Astrocyte (in vitro differentiated cells and primary cell): ENCODE data around the gene SH3BP4. TPM values are rescaled to one million over a fixed set of nuclear protein-coding genes. Genes with fewer than 3 reads are reported as not detected.
A peak's percentile ranks its signal among the peaks of the same experiment; 100 is the strongest.

Experiments used
- DNase-seq: peaks from one replicate; pipeline ENCODE4 v3.0.0-alpha.2; 2010; ENCODE audit warnings: low read depth
- FAIRE-seq: peaks from 2 replicates; lab custom pipeline; 2011; peaks lifted over from hg19 to GRCh38; lab: Jason Lieb, UNC
- H2AFZ ChIP-seq: 2 replicates; pipeline ENCODE4 v1.6.0; 2012; ENCODE audit warnings: low read depth, low read length, inconsistent platforms
- H3K27ac ChIP-seq: 2 replicates; pipeline ENCODE4 v1.5.1; 2011; ENCODE audit warnings: low read depth, low read length, inconsistent platforms
- H3K27me3 ChIP-seq: 2 replicates; pipeline ENCODE4 v1.6.0; 2011; ENCODE audit warnings: low read length, inconsistent platforms; ENCODE audit not compliant: insufficient read depth
- H3K36me3 ChIP-seq: 2 replicates; pipeline ENCODE4 v1.5.1; 2011; ENCODE audit warnings: low read length, inconsistent platforms; ENCODE audit not compliant: insufficient read depth
- H3K4me1 ChIP-seq: 2 replicates; pipeline ENCODE4 v1.5.1; 2011; ENCODE audit warnings: low read length, inconsistent platforms; ENCODE audit not compliant: insufficient read depth
- H3K4me2 ChIP-seq: 2 replicates; pipeline ENCODE4 v1.6.0; 2012; ENCODE audit warnings: low read length, inconsistent platforms
- H3K4me3 ChIP-seq: 2 replicates; pipeline ENCODE4 v1.5.1; 2011; ENCODE audit warnings: low read depth, mild to moderate bottlenecking, low read length, inconsistent platforms; ENCODE audit not compliant: insufficient read depth
- H3K79me2 ChIP-seq: 2 replicates; pipeline ENCODE4 v1.6.0; 2012; ENCODE audit warnings: mild to moderate bottlenecking, low read length, inconsistent platforms; ENCODE audit not compliant: insufficient read depth
- H3K9ac ChIP-seq: 2 replicates; pipeline ENCODE4 v1.6.0; 2012; ENCODE audit warnings: mild to moderate bottlenecking, low read length, inconsistent platforms
- H3K9me3 ChIP-seq: 2 replicates; pipeline ENCODE4 v1.5.1; 2012; ENCODE audit warnings: low read depth, mild to moderate bottlenecking, low read length, inconsistent platforms; ENCODE audit not compliant: insufficient read depth
- H4K20me1 ChIP-seq: 2 replicates; pipeline ENCODE4 v1.6.0; 2012; ENCODE audit warnings: low read length, inconsistent platforms; ENCODE audit not compliant: insufficient read depth
- H3K27ac Mint-ChIP-seq: one replicate; pipeline ENCODE4 v1.8.0; 2021; ENCODE audit warnings: mild to moderate bottlenecking, mixed read lengths; ENCODE audit not compliant: unreplicated experiment
- H3K27me3 Mint-ChIP-seq: one replicate; pipeline ENCODE4 v1.8.0; 2021; ENCODE audit warnings: low read depth, mixed read lengths; ENCODE audit not compliant: unreplicated experiment
- H3K36me3 Mint-ChIP-seq: one replicate; pipeline ENCODE4 v1.8.0; 2021; ENCODE audit warnings: low read depth, mixed read lengths; ENCODE audit not compliant: unreplicated experiment
- H3K4me1 Mint-ChIP-seq: one replicate; pipeline ENCODE4 v1.8.0; 2021; ENCODE audit warnings: low read depth, mixed read lengths; ENCODE audit not compliant: unreplicated experiment
- H3K4me3 Mint-ChIP-seq: one replicate; pipeline ENCODE4 v1.8.0; 2021; ENCODE audit warnings: mild to moderate bottlenecking, moderate library complexity, mixed read lengths; ENCODE audit not compliant: unreplicated experiment
- H3K9me3 Mint-ChIP-seq: one replicate; pipeline ENCODE4 v1.8.0; 2021; ENCODE audit warnings: mild to moderate bottlenecking, mixed read lengths; ENCODE audit not compliant: unreplicated experiment
- EZH2 ChIP-seq: IDR thresholded peaks from 2 replicates; pipeline ENCODE4 v1.6.1; 2012; ENCODE audit warnings: mild to moderate bottlenecking, low read length, inconsistent platforms; ENCODE audit not compliant: insufficient read depth
- total RNA-seq: library from RNA; stranded (reverse); gene quantifications from 2 replicates; pipeline ENCODE4 v1.2.1, GENCODE V29; 2021
- TF ChIP-seq, protein P1 (sequence below): IDR thresholded peaks from 2 replicates; pipeline ENCODE4 v1.5.1; 2011; ENCODE audit warnings: low read depth, mild to moderate bottlenecking, inconsistent platforms, low read length, moderate library complexity; ENCODE audit not compliant: insufficient read depth

The SH3BP4 gene
- total RNA-seq, 1 donor from 2014 or later, result 127 TPM

DNA sequence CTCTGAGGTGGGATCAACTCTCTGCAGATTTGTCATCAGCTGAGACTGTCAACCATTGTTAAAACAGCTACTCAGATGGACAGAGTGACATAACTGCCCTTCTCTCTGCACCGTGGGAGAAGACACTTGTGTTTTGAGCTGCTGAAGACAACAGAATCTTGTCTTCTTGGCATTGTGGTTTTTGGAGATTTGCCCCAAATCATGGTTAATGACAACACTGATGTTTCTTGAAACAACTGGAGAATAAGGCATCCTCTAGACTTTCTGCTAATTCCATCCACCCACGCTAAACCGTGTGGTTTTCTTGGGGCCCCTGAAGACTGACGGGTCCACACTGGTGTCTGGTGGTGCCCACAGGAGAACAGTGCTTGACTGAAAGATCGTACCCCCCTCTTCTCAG, 39.5 kb downstream of the SH3BP4 start:
- no peak overlapping the region for H3K4me3 Mint-ChIP-seq
- H3K4me3 ChIP-seq, result no peak overlapping the region
- H3K4me1 Mint-ChIP-seq, result peaks cover 81% of the 10 kb centered on the region
- H3K79me2 ChIP-seq, result peaks cover 100% of the 10 kb centered on the region
- FAIRE-seq, result no peak
- H3K9me3 Mint-ChIP-seq, result no peaks in the 10 kb centered on the region
- TF ChIP-seq EZH2, result no peak
- TF ChIP-seq, protein P1, sequence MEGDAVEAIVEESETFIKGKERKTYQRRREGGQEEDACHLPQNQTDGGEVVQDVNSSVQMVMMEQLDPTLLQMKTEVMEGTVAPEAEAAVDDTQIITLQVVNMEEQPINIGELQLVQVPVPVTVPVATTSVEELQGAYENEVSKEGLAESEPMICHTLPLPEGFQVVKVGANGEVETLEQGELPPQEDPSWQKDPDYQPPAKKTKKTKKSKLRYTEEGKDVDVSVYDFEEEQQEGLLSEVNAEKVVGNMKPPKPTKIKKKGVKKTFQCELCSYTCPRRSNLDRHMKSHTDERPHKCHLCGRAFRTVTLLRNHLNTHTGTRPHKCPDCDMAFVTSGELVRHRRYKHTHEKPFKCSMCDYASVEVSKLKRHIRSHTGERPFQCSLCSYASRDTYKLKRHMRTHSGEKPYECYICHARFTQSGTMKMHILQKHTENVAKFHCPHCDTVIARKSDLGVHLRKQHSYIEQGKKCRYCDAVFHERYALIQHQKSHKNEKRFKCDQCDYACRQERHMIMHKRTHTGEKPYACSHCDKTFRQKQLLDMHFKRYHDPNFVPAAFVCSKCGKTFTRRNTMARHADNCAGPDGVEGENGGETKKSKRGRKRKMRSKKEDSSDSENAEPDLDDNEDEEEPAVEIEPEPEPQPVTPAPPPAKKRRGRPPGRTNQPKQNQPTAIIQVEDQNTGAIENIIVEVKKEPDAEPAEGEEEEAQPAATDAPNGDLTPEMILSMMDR, result no peak
- H3K27me3 Mint-ChIP-seq, result no peaks in the 10 kb centered on the region
- H2AFZ ChIP-seq, result no peak overlapping the region
- H3K4me2 ChIP-seq, result no peak overlapping the region
- H3K4me1 ChIP-seq, result peaks cover 51% of the 10 kb centered on the region
- H3K27ac ChIP-seq, result no peak overlapping the region
- no peak for DNase-seq
- H3K27ac Mint-ChIP-seq, result no peak overlapping the region
- peaks cover 37% of the 10 kb centered on the region for H3K36me3 Mint-ChIP-seq
- H3K27me3 ChIP-seq, result no peaks in the 10 kb centered on the region
- no peak overlapping the region for H3K9ac ChIP-seq
- H3K36me3 ChIP-seq, result peaks cover 2% of the 10 kb centered on the region
- no peaks in the 10 kb centered on the region for H3K9me3 ChIP-seq
- H4K20me1 ChIP-seq, result peaks cover 91% of the 10 kb centered on the region

DNA sequence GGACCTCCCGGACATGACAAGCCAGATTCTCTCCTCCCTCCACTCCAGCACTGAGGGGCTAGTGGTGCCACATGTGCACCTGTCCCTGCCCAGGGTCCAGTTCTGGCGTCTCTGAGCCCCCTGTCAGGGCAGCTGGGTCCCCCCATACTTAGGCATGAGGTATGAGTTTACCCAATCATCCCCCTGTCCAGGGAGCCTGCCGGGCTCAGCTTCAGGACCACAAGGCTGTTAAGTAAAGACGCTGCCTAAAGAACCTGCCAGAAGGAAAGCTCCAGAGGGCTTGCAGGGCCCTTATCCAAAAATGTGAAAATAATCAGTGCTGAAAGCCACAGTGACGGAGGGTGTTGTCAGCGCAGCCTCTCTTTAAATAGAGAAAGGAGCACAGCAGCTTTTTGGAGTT, 40.0 kb downstream of the SH3BP4 start:
- Histone ChIP-seq H4K20me1 (peaks cover 87% of the 10 kb centered on the region), H3K4me2 (no peak overlapping the region), H3K79me2 (peaks cover 100% of the 10 kb centered on the region), H2AFZ (no peak overlapping the region), H3K27me3 (no peaks in the 10 kb centered on the region), H3K36me3 (no peaks in the 10 kb centered on the region), H3K9ac (no peak overlapping the region), H3K9me3 (no peaks in the 10 kb centered on the region), H3K4me1 (peaks cover 52% of the 10 kb centered on the region), H3K27ac (no peak overlapping the region), H3K4me3 (no peak overlapping the region)
- Mint-ChIP-seq H3K27ac (peak overlapping the region; percentile 14), H3K27me3 (no peaks in the 10 kb centered on the region), H3K4me1 (peaks cover 83% of the 10 kb centered on the region), H3K4me3 (no peak overlapping the region), H3K36me3 (peaks cover 40% of the 10 kb centered on the region), H3K9me3 (no peaks in the 10 kb centered on the region)
- DNase-seq (no peak), FAIRE-seq (no peak)
- no peak for TF ChIP-seq EZH2
- TF ChIP-seq, protein P1, result no peak

DNA sequence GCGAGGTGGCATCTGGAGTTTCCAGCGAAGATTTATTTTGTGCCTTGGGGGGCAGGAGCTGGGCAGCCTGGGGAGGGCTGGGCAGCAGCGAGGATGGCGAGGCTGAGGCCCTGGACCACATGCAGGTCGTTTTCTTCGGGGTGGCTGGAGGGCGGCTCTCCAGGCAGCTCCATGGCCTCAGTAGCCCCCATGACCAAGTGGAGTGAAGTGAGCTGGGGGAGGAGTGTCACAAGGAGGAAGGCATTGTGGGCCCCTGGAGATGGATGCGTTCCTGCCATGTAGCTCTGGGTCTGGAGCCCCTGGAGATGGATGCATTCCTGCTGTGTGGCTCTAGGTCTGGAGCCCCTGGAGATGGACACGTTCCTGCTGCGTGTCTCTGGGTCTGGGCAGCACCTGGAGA, 40.4 kb downstream of the SH3BP4 start:
- Mint-ChIP-seq H3K4me3 (no peak overlapping the region), H3K27ac (peak overlapping the region; percentile 14), H3K36me3 (peaks cover 38% of the 10 kb centered on the region), H3K9me3 (no peaks in the 10 kb centered on the region), H3K27me3 (no peaks in the 10 kb centered on the region), H3K4me1 (peaks cover 81% of the 10 kb centered on the region)
- H3K4me3 ChIP-seq, result no peak overlapping the region
- FAIRE-seq (no peak), DNase-seq (no peak)
- no peak overlapping the region for H2AFZ ChIP-seq
- H3K36me3 ChIP-seq, result no peaks in the 10 kb centered on the region
- H3K9ac ChIP-seq, result no peak overlapping the region
- H3K27me3 ChIP-seq, result no peaks in the 10 kb centered on the region
- H3K4me2 ChIP-seq, result no peak overlapping the region
- H3K4me1 ChIP-seq, result peaks cover 52% of the 10 kb centered on the region
- H4K20me1 ChIP-seq, result peaks cover 85% of the 10 kb centered on the region
- TF ChIP-seq, protein P1, result no peak
- no peak for TF ChIP-seq EZH2
- H3K27ac ChIP-seq, result no peak overlapping the region
- H3K79me2 ChIP-seq, result peaks cover 100% of the 10 kb centered on the region
- no peaks in the 10 kb centered on the region for H3K9me3 ChIP-seq
